ENCODE measurements around the gene GIT2.
A peak's percentile ranks its signal among the peaks of the same experiment; 100 is the strongest.
"Not testable (repeated sequence)": the region's sequence is repeated elsewhere in the genome, so short reads cannot be mapped to it uniquely, and the experiment has no call there.

The GIT2 gene

DNA sequence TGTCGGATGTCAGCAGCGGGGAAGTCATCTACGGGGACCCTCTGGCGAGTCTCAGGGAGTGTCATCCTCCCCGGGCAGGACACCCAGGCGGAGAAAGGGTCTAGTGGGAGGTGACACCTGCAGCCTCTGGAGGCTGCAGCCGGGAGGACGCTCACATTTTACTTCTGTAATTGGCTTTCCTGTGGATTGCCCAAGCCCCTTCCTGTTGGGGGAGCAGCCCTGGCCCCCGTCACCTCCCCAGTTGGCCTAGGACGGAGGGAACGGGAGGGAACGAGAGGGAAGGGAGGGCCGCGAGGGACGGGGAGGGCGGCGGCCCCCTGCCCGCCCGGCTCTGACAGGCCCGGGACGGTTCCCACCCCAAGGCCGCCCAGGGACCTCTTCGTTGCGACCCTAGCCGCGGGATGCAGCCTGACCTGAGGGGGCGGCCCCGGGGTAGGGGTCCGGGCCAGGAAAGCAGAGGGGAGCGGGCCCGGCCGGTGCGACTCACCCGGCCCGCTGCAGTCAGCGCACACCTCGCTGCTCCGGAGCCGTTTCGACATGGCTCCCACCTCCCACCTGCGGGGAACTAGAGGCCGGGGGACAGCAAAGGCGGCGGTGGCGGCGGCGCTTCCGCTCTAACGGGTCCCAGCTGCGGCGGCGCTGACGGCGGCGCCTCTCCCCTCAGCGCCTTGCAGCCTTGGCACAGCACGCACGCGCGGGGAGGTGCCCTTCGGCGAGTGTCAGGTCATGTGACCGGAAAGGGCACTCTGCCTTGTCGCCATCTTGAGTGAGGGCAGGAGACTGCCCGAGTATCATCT, at the start of gene GIT2:
Gene GIT2 (minus strand): TSS at position 683 of the 797 bp plus-strand sequence. CDS start 144 bp downstream, at position 539.
- DNase-seq = peak; percentile 30

DNA sequence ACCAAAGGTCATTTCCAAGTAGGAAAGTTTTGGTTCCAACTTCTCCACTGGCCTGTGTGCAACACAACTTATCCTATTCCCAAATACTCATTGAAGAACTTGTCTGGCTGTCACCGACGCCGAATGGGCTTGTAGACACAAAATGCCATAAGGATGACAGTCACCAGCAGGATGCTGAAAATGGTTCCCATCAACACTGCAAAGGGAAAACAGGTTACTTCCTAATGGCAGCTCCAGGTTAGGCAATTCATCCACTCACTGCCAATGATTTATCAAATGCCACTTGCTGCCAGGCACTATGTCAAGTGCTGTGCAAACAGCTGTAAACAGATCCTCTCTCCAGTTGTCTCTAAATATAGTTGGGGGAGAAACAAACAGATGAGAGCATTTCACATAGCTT, 46.1 kb upstream of the GIT2 start:
- no peak for DNase-seq

DNA sequence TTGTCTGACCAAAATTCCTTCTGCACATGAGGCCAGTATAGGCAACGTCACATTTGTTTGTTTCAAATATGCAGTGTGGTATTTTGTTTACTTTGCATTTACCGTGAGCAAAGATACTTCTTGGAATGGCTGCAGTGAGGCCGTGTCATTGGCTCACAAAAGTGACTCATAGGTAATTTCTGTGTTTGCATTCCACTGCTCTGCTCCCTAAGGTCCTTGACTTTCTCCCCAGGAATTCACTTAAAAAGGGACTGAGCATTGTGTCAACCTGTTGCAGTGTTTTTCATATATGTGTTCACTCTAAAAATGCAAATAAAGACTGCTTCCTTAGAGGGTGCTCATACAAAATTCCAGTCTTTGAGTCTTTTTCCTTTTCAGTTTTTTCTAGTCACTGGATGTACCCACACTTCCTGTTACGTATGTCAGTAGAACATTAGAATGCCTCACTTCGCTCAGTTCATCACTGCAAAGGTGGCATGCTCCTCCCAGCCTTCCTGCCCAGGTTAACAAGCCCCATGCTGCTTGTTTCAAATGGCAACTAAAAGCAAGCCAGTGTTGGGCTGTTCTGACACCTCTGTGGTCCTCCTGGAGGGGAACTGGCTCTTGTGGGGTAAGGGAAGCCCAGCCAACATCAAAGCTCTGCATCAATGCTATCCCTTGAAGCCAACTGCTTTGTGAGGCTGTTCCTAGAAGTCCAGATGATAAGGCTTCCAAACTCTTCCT, 43.1 kb upstream of the GIT2 start:
- DNase-seq = no peak

- DNase-seq = no peak
Observed at GRCh38 chr12:110038741-110039084, 42.5 kb upstream of the GIT2 start.

DNA sequence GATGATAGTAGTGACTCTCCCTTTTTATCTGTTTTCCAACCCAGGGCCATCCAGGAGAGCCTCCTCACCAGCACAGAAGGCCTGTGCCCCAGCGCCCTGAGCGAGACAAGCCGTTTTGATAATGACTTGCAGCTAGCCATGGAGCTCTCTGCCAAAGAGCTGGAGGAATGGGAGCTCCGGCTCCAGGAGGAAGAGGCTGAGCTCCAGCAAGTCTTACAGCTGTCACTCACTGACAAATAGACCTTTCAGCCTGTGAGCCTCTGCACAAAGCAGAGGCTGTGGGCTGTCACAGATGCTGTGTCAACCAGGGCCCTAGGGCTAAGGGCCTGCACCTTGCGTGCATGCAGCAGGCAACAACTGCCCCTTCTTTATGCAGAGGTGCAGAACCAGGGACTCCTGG, 41.1 kb upstream of the GIT2 start:
- no peak for DNase-seq

DNA sequence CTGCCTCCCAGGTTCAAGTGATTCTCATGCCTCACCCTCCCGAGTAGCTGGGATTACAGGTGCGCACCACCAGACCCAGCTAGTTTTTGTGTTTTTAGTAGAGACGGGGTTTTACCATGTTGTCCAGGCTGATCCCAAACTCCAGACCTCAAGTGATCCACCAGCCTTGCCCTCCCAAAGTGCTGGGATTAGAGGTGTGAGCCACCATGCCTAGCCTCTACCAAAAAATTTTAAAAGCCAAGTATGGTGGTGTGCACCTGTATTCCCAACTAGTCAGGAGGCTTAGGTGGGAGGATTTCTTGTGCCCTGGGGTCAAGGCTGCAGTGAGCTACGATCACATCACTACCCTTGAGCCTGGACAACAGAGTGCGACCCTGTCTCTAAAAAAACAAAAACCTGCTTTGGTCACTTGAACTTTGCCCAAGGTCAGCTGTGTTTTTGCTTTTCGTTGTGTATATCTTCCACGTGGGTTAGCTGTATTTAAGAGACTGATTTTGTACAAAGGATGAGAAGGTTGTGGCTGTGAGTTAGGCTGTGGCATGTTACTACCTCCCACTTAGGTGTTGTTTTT, 39.5 kb upstream of the GIT2 start:
- no peak for DNase-seq

GRCh38 chr12:110033888-110034287, 37.7 kb upstream of the GIT2 start:
- no peak for DNase-seq

DNA sequence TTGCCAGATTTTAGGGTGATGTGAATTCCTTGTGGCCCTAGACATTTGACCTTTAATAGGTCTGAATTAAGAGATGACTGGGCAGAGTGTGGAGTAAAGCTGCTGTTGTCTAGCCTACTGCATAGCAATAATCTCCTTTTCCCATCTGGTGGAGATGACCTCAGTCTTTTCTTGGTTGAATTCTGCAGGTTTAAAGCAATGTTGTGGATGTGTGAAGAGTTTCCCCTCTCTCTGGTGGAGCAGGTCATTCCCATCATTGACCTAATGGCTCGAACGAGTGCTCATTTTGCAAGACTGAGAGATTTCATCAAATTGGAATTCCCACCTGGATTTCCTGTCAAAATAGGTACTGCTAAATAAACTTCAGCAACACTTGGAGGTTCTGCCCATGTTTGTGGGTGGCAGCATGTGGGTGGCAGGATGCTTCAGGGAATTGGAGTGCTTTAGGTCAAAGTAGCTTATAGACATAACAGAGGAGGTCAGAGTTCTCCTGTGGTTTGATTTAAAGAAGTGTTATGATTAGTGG, 33.2 kb upstream of the GIT2 start:
- DNase-seq = no peak

GRCh38 chr12:110028323-110028722, 32.2 kb upstream of the GIT2 start:
- DNase-seq = no peak

GRCh38 chr12:110024051-110024450, 27.9 kb upstream of the GIT2 start:
- no peak for DNase-seq

- DNase-seq = no peak
Observed at GRCh38 chr12:110023059-110023980, 27.2 kb upstream of the GIT2 start.

DNA sequence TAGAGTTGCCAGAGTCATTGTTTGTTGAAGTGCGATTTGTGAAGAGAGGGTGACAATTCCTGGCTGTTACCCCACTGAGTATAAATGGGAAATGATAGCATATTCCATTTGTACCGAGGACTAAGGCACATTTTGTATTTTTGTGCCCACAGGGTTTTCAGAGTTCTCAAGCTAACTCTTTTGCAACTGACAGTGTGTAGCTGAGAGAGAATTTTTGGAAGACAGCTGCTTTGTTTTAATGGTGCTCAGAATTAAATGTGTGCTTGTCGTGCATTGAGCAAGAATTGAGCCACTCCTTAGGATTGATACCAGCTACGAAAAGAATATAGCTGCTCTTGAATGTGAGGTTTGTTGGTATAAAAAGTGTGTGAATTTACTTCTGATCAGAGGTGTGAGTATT, 24.8 kb upstream of the GIT2 start:
- no peak for DNase-seq

DNA sequence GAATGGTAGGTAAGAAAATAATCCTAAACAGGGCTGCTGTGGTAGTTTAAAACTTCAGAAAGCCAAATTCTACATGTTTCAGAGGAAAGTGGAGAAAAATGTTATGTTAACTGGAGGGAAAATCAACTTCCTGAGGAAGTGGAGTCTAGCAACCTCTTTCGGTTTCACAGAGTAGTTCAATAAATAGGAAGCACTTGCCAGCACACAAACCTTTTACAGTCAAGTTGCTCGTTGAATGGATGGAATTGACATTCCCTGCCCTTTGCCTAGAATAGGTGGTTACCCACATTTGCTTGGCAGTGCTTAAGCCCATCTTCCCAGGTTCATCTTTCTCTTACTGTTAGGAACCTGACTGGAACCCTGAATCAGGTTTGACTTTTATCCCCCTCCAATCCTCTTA, 19.0 kb upstream of the GIT2 start:
- no peak for DNase-seq

DNA sequence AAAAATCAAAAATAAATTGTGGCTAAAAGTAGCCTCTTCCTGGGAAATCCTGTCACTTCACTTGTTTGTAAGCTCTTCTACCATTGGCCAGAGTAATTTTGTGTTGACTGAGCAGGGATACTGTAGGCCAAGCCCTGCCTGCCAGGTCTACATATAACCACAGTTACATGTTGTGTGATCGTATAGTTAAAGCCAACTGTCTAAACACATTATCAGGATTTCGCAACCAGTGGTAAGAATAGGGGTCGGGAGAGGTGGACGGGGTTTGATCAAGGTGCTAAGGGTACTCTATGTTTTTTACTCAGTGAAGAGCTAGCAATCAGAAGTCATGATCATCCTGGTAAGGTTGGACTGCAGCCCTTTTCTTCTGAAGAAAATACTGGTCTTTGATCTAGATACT, 16.5 kb upstream of the GIT2 start:
- no peak for DNase-seq

DNA sequence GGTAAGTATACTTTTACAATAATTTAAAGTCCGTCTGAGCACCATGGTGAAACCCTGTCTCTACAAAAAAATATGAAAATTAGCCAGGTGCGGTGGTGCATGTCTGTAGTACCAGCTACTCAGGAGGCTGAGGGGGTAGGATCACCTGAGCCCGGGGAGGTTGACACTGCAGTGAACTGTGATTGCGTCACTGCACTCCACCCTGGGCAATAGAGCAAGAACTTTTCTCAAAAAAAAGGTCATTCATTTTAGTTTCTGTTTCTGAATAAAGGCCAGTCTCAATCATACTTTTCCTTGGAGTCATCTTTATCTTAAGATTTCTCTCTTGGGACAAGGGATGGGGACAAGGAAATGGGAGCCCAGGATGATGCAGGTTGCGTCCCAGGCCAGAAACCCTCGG, 16.0 kb upstream of the GIT2 start:
- no peak for DNase-seq

DNA sequence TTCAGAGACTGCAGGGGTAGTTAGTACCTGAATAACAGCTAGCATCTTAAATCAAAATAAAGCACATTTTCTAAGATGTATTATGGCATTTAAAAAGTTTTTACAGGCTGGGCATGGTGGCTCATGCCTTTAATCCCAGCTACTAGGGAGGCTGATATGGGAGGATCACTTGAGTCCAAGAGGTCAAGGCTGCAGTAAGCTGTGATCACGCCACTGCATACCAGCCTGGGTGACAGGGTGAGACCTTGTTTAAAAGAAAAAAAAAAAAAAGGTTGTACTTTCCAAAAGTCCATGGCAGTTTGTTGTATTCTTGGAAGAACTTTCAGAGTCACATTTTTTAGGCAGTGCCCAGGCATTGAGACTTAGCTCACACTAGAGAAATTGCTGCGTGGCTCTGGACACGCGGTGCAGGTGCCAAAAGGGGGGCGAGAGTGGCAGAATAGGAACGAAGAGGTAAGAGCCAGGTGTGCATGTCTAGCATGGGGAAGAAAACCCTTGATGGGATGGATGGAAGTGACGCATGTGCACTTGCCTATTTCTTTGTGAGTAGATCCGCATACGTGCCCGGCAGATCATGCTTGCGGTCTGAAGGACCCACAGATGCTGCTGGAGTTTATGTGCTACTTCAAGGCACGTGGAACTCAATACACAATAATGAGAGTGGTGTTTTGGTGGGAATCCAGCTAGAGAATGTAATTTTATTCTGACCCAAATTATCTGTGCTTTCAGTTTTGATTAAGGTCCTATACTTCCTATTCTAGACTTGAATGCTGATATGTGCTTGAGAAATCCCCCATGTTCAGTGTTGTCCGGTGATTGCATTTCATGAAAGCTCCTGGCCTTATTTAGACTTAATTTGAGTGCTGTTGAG, 14.9 kb upstream of the GIT2 start:
- DNase-seq = no peak

- DNase-seq = not testable (repeated sequence)
Observed at GRCh38 chr12:110008681-110009398, 12.7 kb upstream of the GIT2 start.

DNA sequence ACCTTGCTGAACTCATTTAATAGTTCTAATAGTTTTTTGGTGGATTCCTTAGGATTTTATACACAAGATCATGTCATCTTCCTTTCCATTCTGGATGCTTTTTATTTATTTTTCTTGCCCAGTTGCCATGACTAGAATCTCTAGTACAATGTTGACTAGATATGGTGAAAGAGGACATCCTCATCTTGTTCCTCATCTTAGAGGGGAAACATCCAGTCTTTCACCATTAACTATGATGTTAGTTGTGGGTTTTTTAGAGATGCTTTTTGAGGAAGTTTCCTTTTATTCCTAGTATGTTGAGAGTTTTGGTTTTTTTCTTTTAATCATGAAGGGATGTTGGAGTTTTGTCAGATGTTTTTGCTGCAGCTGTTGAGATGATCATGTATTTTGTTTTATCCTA, 11.7 kb upstream of the GIT2 start:
- DNase-seq = no peak

DNA sequence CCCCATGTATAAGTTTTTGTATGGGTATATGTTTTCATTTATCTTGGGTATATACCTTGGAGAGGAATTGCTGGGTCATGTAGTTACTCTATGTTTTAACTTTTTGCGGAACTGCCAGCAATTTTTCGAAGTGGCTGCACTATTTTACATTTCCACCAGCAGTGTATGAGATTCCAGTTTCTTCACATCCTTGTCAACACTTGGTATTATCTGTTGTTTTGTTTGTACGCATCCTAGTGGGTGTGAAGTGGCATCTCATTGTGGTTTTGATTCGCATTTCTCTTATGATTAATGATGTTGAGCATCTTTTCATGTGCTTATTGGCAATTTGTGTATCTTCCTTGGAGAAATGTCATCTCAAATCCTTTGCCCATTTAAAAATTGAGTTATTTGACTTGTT, 9.9 kb upstream of the GIT2 start:
- DNase-seq = no peak

GRCh38 chr12:110005319-110005973, 9.3 kb upstream of the GIT2 start:
- no peak for DNase-seq

- DNase-seq = no peak
Observed at GRCh38 chr12:110004598-110004997, 8.4 kb upstream of the GIT2 start.

All from cortex of kidney (tissue), 1 donor.